Measurements from ENCODE around the gene DPYSL5. TPM values are rescaled to one million over a fixed set of nuclear protein-coding genes. Genes with fewer than 3 reads are reported as not detected.

Gene DPYSL5
- polyA plus RNA-seq, 2 of the 4 experiments (the other 2 are of a cell fraction): 2.5 to 8.2 TPM

GRCh38 chr2:26985807-26986206 lies 137.9 kb downstream of the DPYSL5 start:
- Histone ChIP-seq H3K4me3 (no peak overlapping the region), H3K27ac (no peak overlapping the region), H3K9me3 (no peaks in the 10 kb centered on the region), H3K4me1 (peaks cover 17% of the 10 kb centered on the region; the same call in 2 of the 3 replicates), H3K4me2 (no peak overlapping the region)
- WGBS (ENCODE audit: missing lambda C conversion rate): 94% methylated on average over 4 of the region's 4 CpGs
- TF ChIP-seq HES2 (IDR thresholded peaks at IDR 0.05) (no peak), SMC3 (IDR thresholded peaks at IDR 0.05) (no peak), ZSCAN20 (CRISPR knock-in tag; IDR thresholded peaks at IDR 0.05) (no peak)
- DNase-seq (ENCODE audit: low read depth in 1 of 2, low spot score in 1 of 2) (no peak), ATAC-seq (no peak), FAIRE-seq (no peak)
- CTCF ChIA-PET: interaction anchor here (0.8 to 9.9 kb wide), 6 partner anchors 14 to 32 kb away, joined by 3 to 74 read pairs (median 12); no protein-coding TSS in a partner anchor
- POLR2A ChIA-PET: no interaction called here

- Histone ChIP-seq H3K4me3 (no peak overlapping the region), H3K4me1 (peaks cover 17% of the 10 kb centered on the region; the same call in 2 of the 3 replicates), H3K9me3 (no peaks in the 10 kb centered on the region), H3K27ac (no peak overlapping the region), H3K4me2 (no peak overlapping the region)
- TF ChIP-seq FOSL2 (IDR thresholded peaks at IDR 0.05) (no peak), FOSL2 (CRISPR knock-in tag; IDR thresholded peaks at IDR 0.05) (no peak), HES2 (IDR thresholded peaks at IDR 0.05) (no peak), KDM1A (IDR thresholded peaks at IDR 0.05; ENCODE audit: low read depth) (no peak), SREBF2 (IDR thresholded peaks at IDR 0.05) (no peak), SMC3 (IDR thresholded peaks at IDR 0.05) (no peak), ZSCAN20 (CRISPR knock-in tag; IDR thresholded peaks at IDR 0.05) (no peak), HOXB13 (CRISPR knock-in tag; IDR thresholded peaks at IDR 0.05; ENCODE audit: low read depth) (no peak), JUNB (IDR thresholded peaks at IDR 0.05) (no peak), MAX (IDR thresholded peaks at IDR 0.05) (no peak), NR3C1 (IDR thresholded peaks at IDR 0.05) (no peak)
- 75% methylated on average over 5 of the region's 5 CpGs for WGBS (ENCODE audit: missing lambda C conversion rate)
- DNase-seq (ENCODE audit: low read depth in 1 of 2, low spot score in 1 of 2) (no peak), ATAC-seq (no peak), FAIRE-seq (no peak)
- POLR2A ChIA-PET: no interaction called here
- CTCF ChIA-PET: interaction anchor here (0.8 to 9.9 kb wide), 5 partner anchors 8 to 55 kb away, joined by 3 to 74 read pairs (median 19); no protein-coding TSS in a partner anchor
Measured at GRCh38 chr2:26986576-26986975, 138.6 kb downstream of the DPYSL5 start.

GRCh38 chr2:26988058-26988860 lies 140.3 kb downstream of the DPYSL5 start:
- FAIRE-seq: no peak

GRCh38 chr2:26989156-26989555 lies 141.2 kb downstream of the DPYSL5 start:
- WGBS (ENCODE audit: missing lambda C conversion rate): 63% methylated on average over 8 of the region's 8 CpGs
- DNase-seq (ENCODE audit: low read depth in 1 of 2, low spot score in 1 of 2): no peak
- ATAC-seq: peak; percentile 33; a peak in 2 of 6 replicates
- no peak for FAIRE-seq
- Histone ChIP-seq H3K27ac (no peak overlapping the region), H3K4me3 (no peak overlapping the region), H3K9me3 (no peaks in the 10 kb centered on the region), H3K4me1 (peaks cover 8% of the 10 kb centered on the region; the same call in 1 of the 3 replicates), H3K4me2 (no peak overlapping the region)
- CTCF ChIA-PET: interaction anchor here (0.8 to 9.9 kb wide), 9 partner anchors 9 to 143 kb away, joined by 3 to 74 read pairs (median 5); no protein-coding TSS in a partner anchor
- no peak for TF ChIP-seq ZNF302 (CRISPR knock-in tag; IDR thresholded peaks at IDR 0.05)
- TF ChIP-seq GATA3 (IDR thresholded peaks at IDR 0.05; ENCODE audit: borderline replicate concordance): no peak
- no peak for TF ChIP-seq MAZ (IDR thresholded peaks at IDR 0.05; ENCODE audit: borderline replicate concordance, low read depth, low read length)
- TF ChIP-seq SMC3 (IDR thresholded peaks at IDR 0.05): no peak
- no peak for TF ChIP-seq RNF2 (IDR thresholded peaks at IDR 0.05; ENCODE audit: borderline replicate concordance, low read depth)
- no peak for TF ChIP-seq TFCP2L1 (CRISPR knock-in tag; IDR thresholded peaks at IDR 0.05)
- TF ChIP-seq NPAS2 (CRISPR knock-in tag; IDR thresholded peaks at IDR 0.05; ENCODE audit: borderline replicate concordance): no peak
- TF ChIP-seq MYC (IDR thresholded peaks at IDR 0.05; ENCODE audit: borderline replicate concordance, low read length): no peak
- TF ChIP-seq MAX (IDR thresholded peaks at IDR 0.05): no peak
- TF ChIP-seq TP53 (CRISPR knock-in tag; IDR thresholded peaks at IDR 0.05): no peak
- no peak for TF ChIP-seq REST (IDR thresholded peaks at IDR 0.05)
- TF ChIP-seq RCOR1 (IDR thresholded peaks at IDR 0.05; ENCODE audit: low read depth, low read length): no peak
- no peak for TF ChIP-seq EHF (CRISPR knock-in tag; IDR thresholded peaks at IDR 0.05)
- no peak for TF ChIP-seq HOXB5 (CRISPR knock-in tag; IDR thresholded peaks at IDR 0.05)
- POLR2A ChIA-PET: no interaction called here

More at GRCh38 chr2:26988058-26988860, 140.3 kb downstream of the DPYSL5 start:
- POLR2A ChIA-PET: no interaction called here
- CTCF ChIA-PET: interaction anchor here (1.3 to 9.9 kb wide), 7 partner anchors 10 to 97 kb away, joined by 3 to 74 read pairs (median 7); no protein-coding TSS in a partner anchor
- no peak overlapping the region for H3K4me2 ChIP-seq
- peaks cover 8% of the 10 kb centered on the region; the same call in 1 of the 3 replicates for H3K4me1 ChIP-seq
- no peak overlapping the region for H3K4me3 ChIP-seq
- no peaks in the 10 kb centered on the region for H3K9me3 ChIP-seq
- WGBS (ENCODE audit: missing lambda C conversion rate): 50% methylated on average over 4 of the region's 4 CpGs
- peak; percentile 85 for TF ChIP-seq MAFK (IDR thresholded peaks at IDR 0.05; ENCODE audit: partially characterized antibody)
- TF ChIP-seq ZC3H11A (IDR thresholded peaks at IDR 0.05): no peak
- ATAC-seq (peak; percentile 51 to 63; a peak in 3 of 6 replicates), DNase-seq (ENCODE audit: low read depth in 1 of 2, low spot score in 1 of 2) (no peak)
- H3K27ac ChIP-seq: no peak overlapping the region

Measured in A549 (cell line).